Inferior parietal cortex (tissue), 1 donor: ENCODE measurements around the gene NR1I3.
A peak's percentile ranks its signal among the peaks of the same experiment; 100 is the strongest.
"Not testable (repeated sequence)": the region's sequence is repeated elsewhere in the genome, so short reads cannot be mapped to it uniquely, and the experiment has no call there.

Experiments used
- DNase-seq: peaks from one replicate; pipeline ENCODE4 v3.0.0-alpha.2; 2016; ENCODE audit errors: extremely low spot score

Gene NR1I3

GRCh38 chr1:161238039-161238473 lies at the start of gene NR1I3:
NR1I3 (minus strand) TSS chr1:161238203; CDS start chr1:161236565, 1,638 bp downstream.
- no peak for DNase-seq

- DNase-seq, result no peak
Measured at GRCh38 chr1:161287482-161288054, 49.6 kb upstream of the NR1I3 start.

- DNase-seq, result no peak
Measured at GRCh38 chr1:161285521-161285920, 47.5 kb upstream of the NR1I3 start.

- no peak for DNase-seq
Measured at GRCh38 chr1:161285113-161285512, 47.1 kb upstream of the NR1I3 start.

GRCh38 chr1:161282991-161283390 lies 45.0 kb upstream of the NR1I3 start:
- DNase-seq, result no peak

- DNase-seq, result no peak
Measured at GRCh38 chr1:161274874-161275273, 36.9 kb upstream of the NR1I3 start.

GRCh38 chr1:161273402-161273801 lies 35.4 kb upstream of the NR1I3 start:
- no peak for DNase-seq

- no peak for DNase-seq
Measured at GRCh38 chr1:161267321-161267720, 29.3 kb upstream of the NR1I3 start.

GRCh38 chr1:161266836-161267235 lies 28.8 kb upstream of the NR1I3 start:
- no peak for DNase-seq

GRCh38 chr1:161266202-161266601 lies 28.2 kb upstream of the NR1I3 start:
- DNase-seq, result no peak

GRCh38 chr1:161265305-161265704 lies 27.3 kb upstream of the NR1I3 start:
- no peak for DNase-seq

- no peak for DNase-seq
Measured at GRCh38 chr1:161261261-161262235, 23.5 kb upstream of the NR1I3 start.

- no peak for DNase-seq
Measured at GRCh38 chr1:161260376-161261260, 22.6 kb upstream of the NR1I3 start.

GRCh38 chr1:161259765-161260164 lies 21.8 kb upstream of the NR1I3 start:
- no peak for DNase-seq

GRCh38 chr1:161259345-161259702 lies 21.3 kb upstream of the NR1I3 start:
- DNase-seq, result no peak

GRCh38 chr1:161258439-161259344 lies 20.7 kb upstream of the NR1I3 start, which contains the start of gene PCP4L1:
PCP4L1 (plus strand) TSS chr1:161258745; CDS start chr1:161258975, 230 bp downstream.
- DNase-seq, result peak; percentile 59

GRCh38 chr1:161257109-161257508 lies 19.1 kb upstream of the NR1I3 start:
- not testable (repeated sequence) for DNase-seq

GRCh38 chr1:161255955-161256520 lies 18.0 kb upstream of the NR1I3 start:
- DNase-seq, result not testable (repeated sequence)

GRCh38 chr1:161255302-161255701 lies 17.3 kb upstream of the NR1I3 start:
- DNase-seq, result not testable (repeated sequence)

- DNase-seq, result no peak
Measured at GRCh38 chr1:161251579-161251978, 13.6 kb upstream of the NR1I3 start.
